Raji (cell line): ENCODE measurements around the gene PDE6G.

ENCODE experiments used
- POLR2A ChIP-seq: IDR thresholded peaks from 2 replicates; pipeline ENCODE4 v1.6.1; 2011; ENCODE audit warnings: low read depth, low read length, control low read depth; ENCODE audit not compliant: insufficient read depth

PDE6G gene

DNA sequence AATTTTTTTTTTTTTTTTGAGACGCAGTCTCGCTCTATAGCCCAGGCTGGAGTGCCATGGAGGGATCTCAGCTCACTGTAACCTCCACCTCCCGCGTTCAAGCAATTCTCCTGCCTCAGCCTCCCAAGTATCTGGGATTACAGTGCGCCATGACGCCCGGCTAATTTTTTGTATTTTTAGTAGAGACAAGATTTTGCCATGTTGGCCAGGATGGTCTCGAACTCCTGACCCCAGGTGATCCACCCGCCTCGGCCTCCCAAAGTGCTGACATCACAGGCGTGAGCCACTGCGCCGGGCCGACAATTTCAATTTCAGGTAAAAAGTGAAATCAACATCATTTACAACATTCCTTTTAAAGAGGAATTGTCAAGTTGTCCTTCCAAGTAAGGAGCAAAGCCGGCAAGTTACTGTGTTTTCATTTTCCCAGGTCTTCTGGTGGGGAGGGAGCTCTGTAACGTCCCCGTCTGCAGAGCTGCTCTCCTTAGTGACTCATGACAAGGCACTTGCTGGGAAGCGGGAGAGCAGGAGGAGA, 20.3 kb downstream of the PDE6G start:
- no peak for TF ChIP-seq POLR2A

DNA sequence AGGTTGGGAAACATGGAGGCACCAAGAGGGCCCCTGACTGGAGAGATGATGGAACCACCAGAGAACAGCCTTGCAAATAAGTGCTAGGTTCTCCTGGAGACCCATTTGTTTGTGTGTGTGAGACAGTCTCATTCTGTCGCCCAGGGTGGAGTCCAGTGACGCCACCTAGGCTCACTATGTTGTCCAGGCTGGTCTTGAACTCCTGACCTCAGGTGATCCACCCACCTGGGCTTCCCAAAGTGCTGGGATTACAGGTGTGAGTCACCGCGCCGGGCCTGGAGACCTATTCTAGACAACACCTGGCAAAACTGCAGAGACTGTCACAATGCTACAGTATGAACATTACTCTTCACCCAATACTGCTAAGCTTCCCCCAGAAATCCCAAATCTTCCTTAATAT, 20.9 kb downstream of the PDE6G start:
- TF ChIP-seq POLR2A, result no peak

DNA sequence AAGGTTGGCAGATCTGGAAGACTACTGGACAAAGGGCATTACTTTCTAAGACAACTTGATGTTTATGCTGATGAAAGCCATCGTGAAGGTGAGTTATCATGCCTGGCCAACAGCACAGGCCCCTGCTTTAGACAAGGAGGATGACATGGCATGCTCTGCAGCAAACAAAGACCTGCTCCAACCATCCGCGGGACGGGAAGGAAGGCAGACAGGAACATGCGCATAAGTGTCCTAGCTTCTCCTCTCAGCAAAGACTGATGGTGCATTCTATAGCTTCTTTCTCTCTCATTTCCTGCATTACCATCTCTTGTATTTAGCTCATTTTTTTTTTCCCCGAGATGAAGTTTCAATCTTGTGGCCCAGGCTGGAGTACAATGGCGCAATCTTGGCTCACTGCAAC, 24.9 kb downstream of the PDE6G start:
- no peak for TF ChIP-seq POLR2A

DNA sequence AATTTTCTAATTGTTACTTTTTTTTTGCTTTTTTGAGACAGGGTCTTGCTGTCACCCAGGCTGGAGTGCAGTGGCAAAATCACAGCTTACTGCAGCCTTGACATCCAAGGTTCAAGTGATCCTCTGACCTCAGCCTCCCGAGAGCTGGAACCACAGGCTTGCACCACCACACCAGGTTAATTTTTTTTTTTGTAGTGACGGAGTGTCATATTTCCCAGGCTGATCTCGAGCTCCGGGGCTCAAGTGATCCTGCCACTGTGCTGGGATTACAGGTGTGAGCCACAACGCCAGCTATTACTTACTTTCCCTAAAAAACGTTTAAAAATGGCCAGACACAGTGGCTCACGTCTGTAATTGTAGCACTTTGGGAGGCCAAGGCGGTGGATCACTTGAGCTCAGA, 26.1 kb downstream of the PDE6G start:
- no peak for TF ChIP-seq POLR2A

DNA sequence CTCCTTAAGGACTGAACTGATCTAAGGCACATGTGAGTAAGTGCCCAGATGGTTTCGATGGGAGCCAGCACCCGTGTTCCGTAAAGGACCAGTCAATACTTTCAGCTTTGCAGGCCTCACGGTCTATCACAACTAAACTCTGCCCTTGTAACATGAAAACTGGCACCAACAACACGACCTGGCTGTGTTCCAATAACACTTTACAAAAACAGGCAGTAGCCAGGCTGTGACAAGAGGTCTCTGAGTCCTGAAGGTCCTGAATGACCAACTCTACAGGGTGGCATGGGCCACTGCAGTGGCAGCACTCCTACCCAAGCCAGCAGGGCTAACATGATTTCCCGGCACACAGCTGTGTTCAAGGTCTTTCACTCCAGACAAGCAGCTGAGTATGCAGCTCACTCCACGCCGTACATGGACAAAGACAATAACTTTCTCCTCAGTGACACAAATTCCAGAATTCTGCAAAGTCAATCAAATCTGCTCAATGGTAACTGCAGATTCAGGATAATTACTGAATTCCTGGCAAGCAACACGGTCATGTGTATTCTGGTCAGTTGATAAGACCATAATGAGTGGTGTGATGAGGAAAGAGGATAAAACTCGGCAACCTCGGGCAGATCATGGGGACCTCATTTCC, 34.7 kb downstream of the PDE6G start:
- TF ChIP-seq POLR2A, result no peak

DNA sequence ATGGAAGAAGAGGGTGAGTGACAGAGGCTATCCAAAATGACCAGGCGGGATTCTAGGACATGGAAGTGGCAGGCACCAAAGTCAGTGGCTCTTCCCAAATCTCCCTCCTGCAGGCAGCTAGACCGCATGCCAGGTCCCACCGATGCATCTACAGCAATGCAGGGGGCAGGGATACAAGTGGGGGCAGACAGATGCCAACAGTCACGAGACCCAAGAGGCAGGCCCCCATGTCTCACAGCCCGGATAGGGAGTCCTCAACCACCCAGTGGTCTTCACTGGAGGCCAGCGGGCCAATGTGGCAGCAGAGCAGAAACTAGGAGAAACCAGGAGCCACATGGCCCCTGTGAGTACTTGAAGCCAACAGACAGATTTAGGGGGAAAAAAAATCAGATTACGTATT, 39.5 kb downstream of the PDE6G start:
- no peak for TF ChIP-seq POLR2A

DNA sequence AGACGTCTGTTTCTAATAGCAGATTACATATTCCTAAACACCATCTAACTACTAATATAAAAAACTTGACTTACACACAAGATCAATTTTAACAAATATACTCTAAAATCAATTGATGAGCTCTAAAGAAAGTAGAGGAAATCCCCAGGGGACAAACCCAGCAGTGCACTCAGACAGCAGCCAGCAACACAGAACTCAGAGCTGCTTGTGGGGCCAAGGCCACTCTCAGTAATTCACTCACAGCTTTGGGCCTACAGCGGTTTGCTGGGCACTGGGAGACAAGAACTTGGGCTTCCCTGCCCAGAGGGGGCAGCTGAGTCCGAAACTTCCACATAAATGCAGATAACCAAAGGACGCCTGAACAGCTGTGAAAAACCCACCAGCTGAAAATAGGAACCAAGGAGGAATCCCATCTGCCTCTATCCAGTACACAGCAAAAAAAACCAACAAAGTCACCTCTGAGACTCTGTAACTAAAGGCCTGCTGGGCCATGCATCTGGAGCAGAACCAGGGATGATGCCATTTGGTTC, 40.9 kb downstream of the PDE6G start:
- TF ChIP-seq POLR2A, result no peak

DNA sequence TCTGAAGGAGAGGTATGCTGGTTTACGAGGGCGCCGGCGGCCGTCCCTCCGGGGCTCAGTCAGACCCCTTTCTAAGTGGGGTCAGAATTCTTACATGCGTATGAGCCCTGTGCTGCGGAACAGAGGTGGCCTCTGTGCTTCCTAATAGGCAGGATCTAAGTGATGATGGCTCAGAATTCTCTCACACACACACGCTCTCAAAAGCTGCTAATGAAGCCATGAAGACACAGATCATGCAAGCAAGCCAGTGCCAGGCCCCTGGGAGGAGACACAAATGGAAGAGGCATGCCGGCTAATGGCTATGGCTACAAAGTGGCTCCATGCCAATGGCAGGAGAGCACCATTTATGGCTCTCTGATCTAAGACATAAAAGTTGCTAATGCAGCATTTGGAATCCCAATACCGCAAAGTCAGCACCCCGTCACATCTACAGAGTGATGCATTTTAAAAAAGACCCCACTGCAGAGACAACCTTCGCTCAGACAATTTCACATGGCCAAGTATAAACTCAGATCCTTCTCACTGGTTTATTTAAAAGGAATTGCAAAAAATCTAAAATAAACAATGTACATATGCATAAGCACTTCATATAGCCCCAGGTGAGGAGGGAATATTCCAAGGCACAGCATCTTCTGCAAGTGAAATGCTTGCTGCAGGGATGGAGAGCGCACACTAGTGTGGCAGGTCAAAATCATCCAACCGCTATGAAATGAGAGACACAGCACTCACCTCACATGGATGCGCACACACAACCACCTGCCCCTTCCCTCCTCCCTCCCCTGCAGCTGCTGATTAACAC, 44.0 kb downstream of the PDE6G start:
- no peak for TF ChIP-seq POLR2A

DNA sequence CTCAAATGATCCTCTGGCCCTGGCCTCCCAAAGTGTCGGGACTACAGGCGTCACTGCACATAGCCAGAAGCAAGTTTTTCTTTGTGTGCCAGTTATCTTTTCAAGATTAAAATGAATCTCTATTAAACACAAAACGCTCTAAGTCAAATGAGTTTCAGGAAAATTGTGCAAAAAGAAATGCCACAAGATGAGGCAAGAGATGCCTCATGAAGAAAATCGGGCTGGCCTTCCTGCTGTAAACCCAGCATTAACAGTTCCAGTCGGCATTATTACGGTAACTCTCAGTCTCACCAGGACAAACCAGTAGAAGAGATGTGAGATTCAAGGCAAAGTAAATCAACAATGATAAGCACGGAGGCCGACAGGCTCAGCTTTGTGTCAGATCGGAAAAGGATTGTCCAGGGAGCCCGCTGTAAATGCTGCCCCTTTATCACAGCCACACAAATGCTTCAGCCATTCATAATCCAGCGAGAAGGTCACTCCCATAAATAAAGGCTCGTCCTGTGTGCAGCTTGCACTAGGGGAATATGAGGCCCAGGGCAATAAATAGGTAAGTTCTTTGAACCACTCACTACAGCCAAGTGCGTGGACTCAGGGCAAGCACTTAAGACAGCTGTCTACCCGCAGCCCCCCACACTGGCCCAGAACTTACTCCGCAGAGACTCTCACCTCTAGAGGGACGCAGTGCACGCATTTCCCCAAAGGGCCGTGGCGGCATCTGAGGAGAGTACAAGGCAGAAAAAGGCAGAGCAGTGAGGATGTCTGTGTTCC, 46.6 kb downstream of the PDE6G start:
- no peak for TF ChIP-seq POLR2A

DNA sequence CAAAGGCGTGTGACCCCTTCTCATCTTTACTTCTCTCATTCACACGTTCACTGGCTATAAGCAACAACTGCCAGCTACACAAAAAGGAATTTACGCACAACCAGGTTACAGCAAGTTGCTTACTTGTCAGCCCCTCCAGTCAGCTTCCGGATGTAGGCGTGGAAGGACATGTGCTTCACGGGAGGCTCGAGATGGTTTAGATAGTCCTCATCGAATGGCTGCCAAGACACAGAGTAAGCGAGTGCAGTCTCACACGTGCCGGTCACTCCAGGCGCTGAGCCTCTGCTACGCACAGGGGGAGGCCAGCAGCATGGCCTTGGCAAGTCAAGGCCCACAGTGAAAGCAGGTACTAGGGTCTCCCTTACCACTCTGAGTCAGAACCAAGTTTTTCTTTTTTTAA, 47.7 kb downstream of the PDE6G start:
- no peak for TF ChIP-seq POLR2A

DNA sequence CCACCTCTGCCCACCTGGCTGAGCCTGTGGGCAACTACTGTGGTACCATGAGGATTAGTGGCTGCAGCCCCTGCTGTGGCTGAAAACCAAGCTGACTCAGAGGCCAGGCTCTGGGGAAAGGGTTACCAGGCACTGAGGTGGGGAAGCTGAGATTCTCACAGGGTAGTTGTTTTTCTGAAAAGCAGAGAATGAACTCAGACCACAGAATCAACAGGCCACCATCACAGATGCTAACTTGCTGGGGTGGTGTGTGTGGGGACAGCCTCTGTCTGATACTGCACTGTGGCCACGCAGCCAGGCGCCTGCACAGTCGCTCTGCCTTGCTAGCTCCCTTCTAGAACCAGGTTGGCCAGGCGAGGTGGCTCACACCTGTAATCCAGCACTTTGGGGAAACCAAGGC, 48.3 kb downstream of the PDE6G start:
- TF ChIP-seq POLR2A, result no peak

DNA sequence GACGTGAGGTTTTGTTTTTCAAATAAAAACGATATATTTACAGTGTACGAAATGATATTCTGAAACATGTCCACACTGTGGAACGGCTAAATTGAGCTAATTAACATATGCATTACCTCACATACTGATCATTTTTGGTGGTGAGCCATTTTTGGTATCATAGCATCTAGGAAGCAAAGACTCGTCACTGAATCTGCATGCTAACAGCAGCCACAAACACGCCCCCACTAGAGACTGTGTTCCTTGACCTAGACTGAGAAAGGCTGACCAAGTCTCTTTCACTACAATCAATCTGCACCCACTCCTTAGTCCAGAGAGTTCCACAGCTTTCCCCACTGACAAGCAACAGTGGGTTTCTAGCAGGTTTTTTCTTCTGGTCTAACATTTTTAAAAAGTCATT, 48.9 kb downstream of the PDE6G start:
- no peak for TF ChIP-seq POLR2A

DNA sequence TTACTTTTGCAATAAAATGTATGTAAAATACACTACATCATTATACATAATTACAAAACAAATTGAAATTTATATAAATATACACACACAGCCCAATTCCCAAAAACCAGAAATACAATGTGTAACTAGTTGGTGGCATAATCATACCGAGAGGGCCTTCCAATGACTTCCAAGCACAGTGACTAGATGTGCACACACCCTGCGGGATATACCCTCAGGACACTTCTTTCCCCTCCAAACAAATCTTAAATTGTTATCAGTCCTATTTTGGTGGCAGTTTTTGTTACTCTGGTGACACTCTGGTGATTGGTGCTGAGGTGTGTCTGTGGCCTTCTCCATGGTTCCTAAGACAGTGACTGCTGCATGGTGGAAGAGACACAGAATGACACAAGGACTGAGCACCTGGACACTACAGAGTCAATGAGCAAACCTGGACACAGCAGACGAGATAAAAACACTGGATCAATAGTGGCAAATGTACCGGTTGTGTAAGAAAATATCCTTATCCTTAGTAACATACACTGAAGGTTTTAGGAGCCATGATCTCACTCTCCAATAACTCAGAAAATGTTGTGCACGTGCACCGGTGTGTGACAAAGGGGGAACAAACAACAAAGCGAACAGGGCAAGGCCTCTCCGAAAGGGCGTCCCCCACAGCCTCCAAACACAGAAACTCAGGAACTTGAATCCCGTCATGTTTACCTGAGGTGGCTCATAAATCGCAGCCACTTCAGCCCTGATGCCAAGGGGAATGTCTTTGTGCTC, 52.3 kb downstream of the PDE6G start:
- TF ChIP-seq POLR2A, result no peak

DNA sequence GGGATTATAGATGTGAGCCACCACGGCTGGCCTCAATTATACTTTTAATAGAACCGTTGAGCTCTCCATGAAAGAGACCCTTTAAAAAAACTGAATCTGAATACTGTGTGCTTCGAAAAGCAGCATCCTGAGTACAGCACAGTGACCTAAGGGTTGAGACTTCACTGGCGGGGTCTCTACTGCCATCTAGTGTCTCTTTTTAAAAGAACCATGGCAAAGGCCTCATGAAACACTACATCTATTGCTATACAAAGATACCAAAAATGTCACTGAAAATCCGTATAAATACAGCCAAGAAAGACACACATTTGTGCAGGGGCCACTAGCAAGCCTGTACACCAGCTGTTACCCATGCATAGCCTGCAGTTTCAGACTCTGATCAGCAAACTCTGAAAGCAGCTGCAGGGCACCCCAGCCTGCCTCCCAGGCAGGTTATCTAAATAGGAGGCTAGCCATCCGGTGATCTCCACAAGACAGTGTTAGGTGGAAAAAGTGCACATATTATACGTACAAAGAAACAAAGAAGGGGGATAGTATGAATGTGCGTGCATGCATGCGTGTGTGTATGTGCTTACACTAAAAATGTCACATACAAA, 54.7 kb downstream of the PDE6G start:
- no peak for TF ChIP-seq POLR2A
